ENCODE data around the gene STAMBPL1.
"Not testable (repeated sequence)": the region's sequence is repeated elsewhere in the genome, so short reads cannot be mapped to it uniquely, and the experiment has no call there.

STAMBPL1 gene

DNA sequence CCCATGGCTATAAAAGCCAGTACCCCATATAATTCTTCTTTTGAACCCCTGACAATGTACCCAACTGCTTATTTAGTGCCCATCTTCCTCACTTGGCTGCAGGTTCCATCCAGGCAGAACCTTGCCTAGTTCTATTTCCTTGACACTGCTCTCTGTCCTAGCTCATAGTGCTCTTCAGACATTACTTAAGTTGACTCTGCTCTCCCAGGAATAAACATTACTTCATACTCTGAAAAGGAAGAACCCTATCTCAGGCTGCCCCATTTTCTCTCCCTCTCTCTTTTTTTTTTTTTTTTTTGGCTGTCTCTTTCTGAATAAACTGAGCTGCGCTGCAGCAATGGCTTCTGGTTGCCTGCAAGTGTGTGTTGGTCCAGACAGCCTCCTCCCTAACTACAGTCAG lies 51.5 kb downstream of the STAMBPL1 start:
- no peak for TF ChIP-seq CTCF (IDR thresholded peaks at IDR 0.05; ENCODE audit: control insufficient read depth, insufficient read depth, low read depth, low read length, missing control alignments)
- no peak for DNase-seq (ENCODE audit: low read depth)
- H3K4me3 ChIP-seq (ENCODE audit: control insufficient read depth, low read depth, low read length), result no peak overlapping the region

GRCh38 chr10:88932029-88932428 lies 52.0 kb downstream of the STAMBPL1 start:
- not testable (repeated sequence) for DNase-seq (ENCODE audit: low read depth); H3K4me3 ChIP-seq (ENCODE audit: control insufficient read depth, low read depth, low read length)

- peak; percentile 77 for DNase-seq (ENCODE audit: low read depth)
- TF ChIP-seq CTCF (IDR thresholded peaks at IDR 0.05; ENCODE audit: control insufficient read depth, insufficient read depth, low read depth, low read length, missing control alignments), result peak; percentile 87
- no peak overlapping the region for H3K4me3 ChIP-seq (ENCODE audit: control insufficient read depth, low read depth, low read length)
These were observed 52.7 kb downstream of the STAMBPL1 start for GRCh38 chr10:88932539-88933256.

GRCh38 chr10:88933564-88933963 lies 53.5 kb downstream of the STAMBPL1 start:
- no peak overlapping the region for H3K4me3 ChIP-seq (ENCODE audit: control insufficient read depth, low read depth, low read length)
- DNase-seq (ENCODE audit: low read depth), result no peak
- no peak for TF ChIP-seq CTCF (IDR thresholded peaks at IDR 0.05; ENCODE audit: control insufficient read depth, insufficient read depth, low read depth, low read length, missing control alignments)

GRCh38 chr10:88934900-88935672 lies 55.0 kb downstream of the STAMBPL1 start:
- no peak overlapping the region for H3K4me3 ChIP-seq (ENCODE audit: control insufficient read depth, low read depth, low read length)
- DNase-seq (ENCODE audit: low read depth), result peak; percentile 59
- TF ChIP-seq CTCF (IDR thresholded peaks at IDR 0.05; ENCODE audit: control insufficient read depth, insufficient read depth, low read depth, low read length, missing control alignments), result peak; percentile 88

DNA sequence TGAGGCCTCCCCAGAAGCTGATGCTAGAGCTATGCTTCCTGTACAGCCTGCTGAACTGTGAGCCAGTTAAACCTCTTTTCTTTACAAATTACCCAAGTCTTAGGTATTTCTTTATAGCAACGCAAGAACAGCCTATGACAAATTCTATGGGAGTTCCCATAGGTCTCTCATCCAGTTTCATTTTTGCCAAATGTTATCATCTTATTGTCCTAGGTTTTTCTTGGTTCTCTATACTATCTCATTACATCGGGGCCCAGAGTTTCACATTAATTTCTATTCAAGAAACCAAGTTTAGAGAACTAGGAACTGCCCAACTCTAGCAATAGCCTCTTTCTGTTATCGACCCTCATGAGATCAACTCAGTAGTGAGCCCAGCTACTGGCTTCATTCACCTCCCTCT lies 56.6 kb downstream of the STAMBPL1 start:
- DNase-seq (ENCODE audit: low read depth), result no peak
- TF ChIP-seq CTCF (IDR thresholded peaks at IDR 0.05; ENCODE audit: control insufficient read depth, insufficient read depth, low read depth, low read length, missing control alignments), result no peak
- H3K4me3 ChIP-seq (ENCODE audit: control insufficient read depth, low read depth, low read length), result no peak overlapping the region

DNA sequence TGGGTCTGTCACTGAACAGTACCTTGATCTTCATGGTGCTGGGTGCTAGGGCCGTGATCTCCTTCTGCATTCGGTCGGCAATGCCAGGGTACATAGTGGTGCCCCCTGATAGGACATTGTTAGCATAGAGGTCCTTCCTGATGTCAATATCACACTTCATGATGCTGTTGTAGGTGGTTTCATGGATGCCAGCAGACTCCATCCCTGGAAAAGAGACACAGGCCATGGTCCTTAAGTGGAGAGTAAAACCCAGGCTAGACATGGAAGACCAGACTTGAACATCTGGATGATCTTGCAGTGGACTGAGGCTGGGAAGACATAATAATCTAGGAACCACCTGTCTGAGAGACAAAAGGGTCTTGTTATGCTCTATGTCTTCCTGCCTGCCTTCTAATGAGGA lies 58.0 kb downstream of the STAMBPL1 start:
- no peak overlapping the region for H3K4me3 ChIP-seq (ENCODE audit: control insufficient read depth, low read depth, low read length)
- no peak for TF ChIP-seq CTCF (IDR thresholded peaks at IDR 0.05; ENCODE audit: control insufficient read depth, insufficient read depth, low read depth, low read length, missing control alignments)
- DNase-seq (ENCODE audit: low read depth), result no peak

All from AG09309 (cell line).